Esophagus squamous epithelium (tissue), 5 donors: Measurements from ENCODE around the gene RNF181. TPM values are rescaled to one million over a fixed set of nuclear protein-coding genes. Genes with fewer than 3 reads are reported as not detected.

Source experiments
- DNase-seq: peaks from one replicate; lab custom pipeline; 2025; lab: John Stamatoyannopoulos, UW
- H3K27ac ChIP-seq, 4 donors: fragments of 200-600 bp; sonication (generic); one replicate each; pipeline ENCODE4 v1.5.1; 2016 to 2019; ENCODE audit warnings: mild to moderate bottlenecking in 1 of 4
- H3K27me3 ChIP-seq, 4 donors: fragments of 200-600 bp; sonication (generic); 1 replicate in 3 of 4; 2 replicates in 1 of 4; pipeline versions ENCODE4 v1.5.1 to v1.6.0; 2017 to 2021; ENCODE audit warnings: antibody characterized with exemption in 1 of 4
- H3K36me3 ChIP-seq, 3 donors: fragments of 200-600 bp; sonication (generic); one replicate each; pipeline ENCODE4 v1.5.1; 2016 to 2019
- H3K4me1 ChIP-seq, 3 donors: fragments of 200-600 bp; sonication (generic); one replicate each; pipeline ENCODE4 v1.5.1; 2017 to 2019
- H3K4me3 ChIP-seq, 4 donors: fragments of 200-600 bp; sonication (generic); 1 replicate in 3 of 4; 2 replicates in 1 of 4; pipeline ENCODE4 v1.5.1; 2016 to 2019; ENCODE audit warnings: mild to moderate bottlenecking in 2 of 4, moderate library complexity in 1 of 4
- H3K9me3 ChIP-seq, 3 donors: fragments of 200-600 bp; sonication (generic); one replicate each; pipeline ENCODE4 v1.5.1; 2016 to 2019
- POLR2A ChIP-seq, 4 donors: fragments of 450-650 bp; IDR thresholded peaks; one replicate each; pipeline ENCODE4 v1.6.1; 2017; ENCODE audit warnings: antibody characterized with exemption in 4 of 4, mild to moderate bottlenecking in 4 of 4, moderate library complexity in 3 of 4
- WGBS, 2 donors: methylation state at CpG; one replicate each; pipeline ENCODE4 v1.1.5; 2018; 5-methylcytosine and 5-hydroxymethylcytosine counted together
- intact Hi-C: fragments of 100-400 bp; cut with DNase I; formaldehyde crosslinking; loops from one replicate; pipeline ENCODE4 v1.15.0; 2022
- total RNA-seq, 4 donors: library from RNA; depleted of rRNA; stranded (reverse); fragments of >200 nt; gene quantifications; one replicate each; pipeline ENCODE4 v1.1.0, GENCODE V29; 2016
- TF ChIP-seq, protein P1 (sequence below), 6 experiments: fragments of 450-650 bp in 4 of 6; fragments of 200-600 bp in 2 of 6; sonication (generic) in 2 of 6; IDR thresholded peaks; one replicate each; pipeline ENCODE4 v1.5.1; 2016 to 2019; ENCODE audit warnings: antibody characterized with exemption in 6 of 6, mild to moderate bottlenecking in 4 of 6, moderate library complexity in 4 of 6
- donor health status: DM: yes; HTN: yes; CAD: no.

RNF181 gene
- total RNA-seq, 4 donors from 2014 or later, result 88.3 to 128 (median 115) TPM

DNA sequence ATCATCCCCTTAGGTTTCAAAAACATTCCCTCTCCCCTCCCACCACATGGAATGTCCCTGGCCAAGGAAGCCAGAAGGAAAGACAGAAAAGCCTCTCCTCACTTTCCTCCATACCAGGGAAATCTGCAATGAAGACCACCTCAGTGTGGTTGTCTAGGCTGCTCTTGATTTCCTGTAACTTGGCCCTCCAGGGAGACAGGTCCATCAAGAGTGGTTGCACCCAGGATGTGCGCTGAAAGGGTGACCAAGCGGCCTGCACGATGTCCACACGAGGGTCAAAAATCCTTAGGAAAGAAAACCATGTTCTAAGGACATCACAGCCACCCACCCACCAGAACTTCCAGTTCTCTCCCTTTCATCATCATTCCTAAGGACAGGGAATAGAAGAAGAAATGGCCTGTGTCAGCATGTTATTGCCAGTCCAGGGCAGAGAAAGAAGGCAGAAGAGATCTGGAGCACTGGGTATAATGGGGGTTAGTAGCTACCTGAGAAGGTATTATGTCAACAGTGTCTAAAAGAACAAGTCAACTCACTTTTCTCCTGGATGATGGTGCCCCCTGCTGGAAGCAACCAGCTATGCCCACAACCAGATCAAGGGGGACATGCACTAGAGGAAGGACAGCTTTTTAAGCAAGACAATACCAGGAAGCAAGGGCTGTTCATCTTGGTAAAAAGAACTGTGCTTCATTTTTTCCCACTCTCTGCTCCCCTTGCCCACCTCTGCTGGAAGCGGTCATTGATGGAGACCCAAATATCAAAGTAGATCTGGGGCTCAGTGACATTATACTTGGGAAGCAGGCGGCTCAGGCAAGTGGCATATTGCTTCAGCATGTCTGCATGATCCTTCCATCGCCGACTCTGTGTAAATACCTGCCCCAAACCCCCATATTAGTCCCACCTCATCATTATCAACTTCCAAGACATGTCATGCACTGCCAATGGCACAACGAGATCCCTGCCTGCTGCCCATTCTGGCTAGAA, 43.6 kb upstream of the RNF181 start:
- Histone ChIP-seq H3K27ac (peak overlapping the region in 3 of 4 donors; percentile 8 to 26 (median 22)), H3K4me3 (no peak overlapping the region), H3K27me3 (no peaks in the 10 kb centered on the region), H3K4me1 (peaks cover 0 to 15% (median 0%) of the 10 kb centered on the region in 3 donors), H3K36me3 (peaks cover 16 to 93% (median 23%) of the 10 kb centered on the region in 3 donors), H3K9me3 (no peaks in the 10 kb centered on the region)
- 57 to 66% methylated on average over 6 to 7 of the region's 9 CpGs for WGBS, 2 donors
- DNase-seq, result no peak
- intact Hi-C loops, result loop anchor here (2.0 kb wide), 1 partner anchor 131 kb away; no protein-coding TSS in a partner anchor
- TF ChIP-seq, protein P1, sequence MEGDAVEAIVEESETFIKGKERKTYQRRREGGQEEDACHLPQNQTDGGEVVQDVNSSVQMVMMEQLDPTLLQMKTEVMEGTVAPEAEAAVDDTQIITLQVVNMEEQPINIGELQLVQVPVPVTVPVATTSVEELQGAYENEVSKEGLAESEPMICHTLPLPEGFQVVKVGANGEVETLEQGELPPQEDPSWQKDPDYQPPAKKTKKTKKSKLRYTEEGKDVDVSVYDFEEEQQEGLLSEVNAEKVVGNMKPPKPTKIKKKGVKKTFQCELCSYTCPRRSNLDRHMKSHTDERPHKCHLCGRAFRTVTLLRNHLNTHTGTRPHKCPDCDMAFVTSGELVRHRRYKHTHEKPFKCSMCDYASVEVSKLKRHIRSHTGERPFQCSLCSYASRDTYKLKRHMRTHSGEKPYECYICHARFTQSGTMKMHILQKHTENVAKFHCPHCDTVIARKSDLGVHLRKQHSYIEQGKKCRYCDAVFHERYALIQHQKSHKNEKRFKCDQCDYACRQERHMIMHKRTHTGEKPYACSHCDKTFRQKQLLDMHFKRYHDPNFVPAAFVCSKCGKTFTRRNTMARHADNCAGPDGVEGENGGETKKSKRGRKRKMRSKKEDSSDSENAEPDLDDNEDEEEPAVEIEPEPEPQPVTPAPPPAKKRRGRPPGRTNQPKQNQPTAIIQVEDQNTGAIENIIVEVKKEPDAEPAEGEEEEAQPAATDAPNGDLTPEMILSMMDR (IDR thresholded peaks at IDR 0.05), result peak; percentile 87 to 96 (median 94)
- no peak for TF ChIP-seq POLR2A (IDR thresholded peaks at IDR 0.05)

DNA sequence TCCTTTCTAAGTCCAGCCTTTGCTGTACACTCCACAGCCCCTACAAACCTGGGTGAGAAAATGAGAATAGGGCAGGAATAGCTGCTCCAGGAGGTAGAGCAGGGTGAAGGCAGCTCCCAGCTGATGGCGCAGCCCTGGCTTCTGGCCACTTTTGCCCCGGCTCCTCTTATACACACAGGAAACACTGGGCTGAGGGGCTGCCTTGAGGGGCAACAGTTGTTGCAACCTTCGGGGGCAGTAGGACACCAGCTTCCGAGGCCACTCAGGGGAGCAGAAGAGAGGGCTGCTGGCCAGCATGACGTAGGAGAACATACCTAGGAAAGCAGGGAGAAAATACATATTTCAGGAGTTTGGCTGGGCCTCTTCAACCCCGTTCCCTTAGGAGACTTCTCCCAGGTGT, 42.4 kb upstream of the RNF181 start:
- peaks cover 20 to 98% (median 25%) of the 10 kb centered on the region in 3 donors for H3K36me3 ChIP-seq
- intact Hi-C loops, result no loop called here
- TF ChIP-seq, protein P1 (IDR thresholded peaks at IDR 0.05), result no peak
- no peak for TF ChIP-seq POLR2A (IDR thresholded peaks at IDR 0.05)
- H3K27ac ChIP-seq, result no peak overlapping the region
- H3K4me1 ChIP-seq, result peaks cover 0 to 8% (median 0%) of the 10 kb centered on the region in 3 donors
- DNase-seq, result no peak
- H3K4me3 ChIP-seq, result no peak overlapping the region
- H3K27me3 ChIP-seq, result no peaks in the 10 kb centered on the region
- no peaks in the 10 kb centered on the region for H3K9me3 ChIP-seq
- WGBS, 2 donors, result 67 to 68% methylated on average over 4 to 6 of the region's 6 CpGs

DNA sequence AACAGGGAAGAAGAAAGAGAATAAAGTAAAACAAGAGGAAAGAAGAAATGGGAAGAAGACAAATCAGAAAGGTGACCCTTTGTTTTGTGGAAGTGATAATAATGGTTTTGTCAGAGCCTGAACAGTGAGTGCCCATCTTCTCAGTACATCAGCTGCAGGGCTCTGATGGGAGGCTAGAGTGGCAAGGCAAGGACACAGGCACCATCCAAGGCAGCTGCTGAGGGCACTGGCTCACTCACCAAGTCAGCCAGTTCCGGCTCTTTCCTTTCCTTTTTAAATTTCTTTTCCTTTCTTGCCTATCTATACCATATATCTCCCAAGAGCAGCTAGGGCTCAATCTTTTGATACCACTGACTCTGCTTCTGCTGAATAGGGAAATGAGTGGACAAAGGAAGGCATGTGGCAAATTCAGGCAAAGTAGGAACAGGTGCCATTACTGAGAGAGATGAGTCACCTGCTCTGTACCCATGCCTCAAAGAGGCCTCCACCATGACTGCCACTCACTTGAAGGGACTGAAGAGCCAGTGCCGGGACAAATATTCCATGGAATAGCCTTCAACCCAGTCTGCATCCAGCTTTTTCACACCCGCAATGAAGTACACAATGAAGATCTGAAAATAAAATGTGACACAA, 40.4 kb upstream of the RNF181 start:
- TF ChIP-seq, protein P1 (IDR thresholded peaks at IDR 0.05), result no peak
- no peak for TF ChIP-seq POLR2A (IDR thresholded peaks at IDR 0.05)
- DNase-seq, result no peak
- Histone ChIP-seq H3K27me3 (no peaks in the 10 kb centered on the region), H3K9me3 (no peaks in the 10 kb centered on the region), H3K36me3 (peaks cover 21 to 91% (median 31%) of the 10 kb centered on the region in 3 donors), H3K4me1 (peaks cover 6 to 22% (median 7%) of the 10 kb centered on the region in 3 donors), H3K27ac (no peak overlapping the region), H3K4me3 (no peak overlapping the region)
- 83 to 97% methylated on average over 3 of the region's 3 CpGs for WGBS, 2 donors
- intact Hi-C loops, result no loop called here

DNA sequence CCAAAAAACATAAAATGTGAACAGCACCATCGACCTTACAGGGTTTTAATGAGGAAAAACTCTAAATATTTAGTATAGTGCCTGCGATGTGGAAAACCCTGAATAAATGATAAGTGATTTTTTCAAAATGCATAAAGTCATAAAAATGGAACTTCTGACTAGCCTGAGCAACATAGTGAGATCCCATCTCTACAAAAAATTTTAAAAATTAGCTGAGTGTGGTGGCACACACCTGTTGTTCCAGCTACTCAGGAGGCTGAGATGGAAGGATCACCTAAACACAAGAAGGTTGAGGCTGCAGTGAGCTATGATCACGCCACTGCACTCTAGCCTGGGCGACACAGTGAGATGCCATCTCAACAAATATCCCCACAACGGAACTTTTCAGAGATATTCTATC, 38.4 kb upstream of the RNF181 start:
- peaks cover 21 to 73% (median 31%) of the 10 kb centered on the region in 3 donors for H3K36me3 ChIP-seq
- intact Hi-C loops, result no loop called here

More for the DNA sequence above, 38.4 kb upstream of the RNF181 start:
- TF ChIP-seq POLR2A (IDR thresholded peaks at IDR 0.05), result no peak
- TF ChIP-seq, protein P1 (IDR thresholded peaks at IDR 0.05), result no peak
- H3K4me3 ChIP-seq, result no peak overlapping the region
- no peak overlapping the region for H3K27ac ChIP-seq
- peaks cover 15 to 30% (median 16%) of the 10 kb centered on the region in 3 donors for H3K4me1 ChIP-seq
- DNase-seq, result no peak
- no peaks in the 10 kb centered on the region for H3K27me3 ChIP-seq
- no peaks in the 10 kb centered on the region for H3K9me3 ChIP-seq
- 94 to 95% methylated on average over 5 of the region's 5 CpGs for WGBS, 2 donors
